ENCODE data around the gene TTLL5.
A peak's percentile ranks its signal among the peaks of the same experiment; 100 is the strongest.

The TTLL5 gene

GRCh38 chr14:75673345-75674035, 12.4 kb downstream of the TTLL5 start:
- Histone ChIP-seq H2AK5ac (ENCODE audit: low read length) (no peak overlapping the region), H2BK120ac (ENCODE audit: low read depth, low read length) (no peak overlapping the region), H3K27ac (ENCODE audit: low read depth, low read length) (no peak overlapping the region), H3K9ac (ENCODE audit: low read length) (no peak overlapping the region), H3K18ac (ENCODE audit: low read length) (no peak overlapping the region), H4K5ac (ENCODE audit: low read length) (no peak overlapping the region), H3K4me2 (ENCODE audit: low read length) (no peak overlapping the region), H3K4me3 (ENCODE audit: low read length) (no peak overlapping the region), H3K36me3 (ENCODE audit: control insufficient read depth, insufficient read depth, low read length) (peaks cover 3% of the 10 kb centered on the region), H3K56ac (ENCODE audit: low read length) (no peak overlapping the region), H2BK5ac (ENCODE audit: low read length) (no peak overlapping the region), H3K4me1 (ENCODE audit: control insufficient read depth, low read depth, low read length) (no peaks in the 10 kb centered on the region), H3K79me1 (ENCODE audit: low read length) (peaks cover 4% of the 10 kb centered on the region), H3K23ac (ENCODE audit: low read length) (no peak overlapping the region), H3K4ac (ENCODE audit: low read depth, low read length) (no peak overlapping the region), H2BK15ac (replicated peaks; ENCODE audit: low read depth) (no peak overlapping the region), H3K27me3 (ENCODE audit: insufficient read depth, low read length, poor library complexity) (no peaks in the 10 kb centered on the region), H4K8ac (ENCODE audit: low read depth, low read length) (no peak overlapping the region), H3K79me2 (ENCODE audit: control insufficient read depth, insufficient read depth, low read length) (no peaks in the 10 kb centered on the region)
- no CpG with 5 or more reads among the region's 4 CpGs for WGBS (ENCODE audit: extremely low coverage, insufficient coverage, low lambda C conversion rate)
- DNase-seq = no peak

GRCh38 chr14:75675265-75675960, 14.4 kb downstream of the TTLL5 start:
- no CpG with 5 or more reads among the region's 2 CpGs for WGBS (ENCODE audit: extremely low coverage, insufficient coverage, low lambda C conversion rate)

GRCh38 chr14:75685910-75686309, 24.9 kb downstream of the TTLL5 start:
- Histone ChIP-seq H3K4me1 (ENCODE audit: control insufficient read depth, low read depth, low read length) (no peaks in the 10 kb centered on the region), H3K27ac (ENCODE audit: low read depth, low read length) (no peak overlapping the region), H4K8ac (ENCODE audit: low read depth, low read length) (no peak overlapping the region), H3K79me2 (ENCODE audit: control insufficient read depth, insufficient read depth, low read length) (no peaks in the 10 kb centered on the region), H3K56ac (ENCODE audit: low read length) (no peak overlapping the region), H3K4ac (ENCODE audit: low read depth, low read length) (no peak overlapping the region), H4K5ac (ENCODE audit: low read length) (no peak overlapping the region), H3K27me3 (ENCODE audit: insufficient read depth, low read length, poor library complexity) (no peaks in the 10 kb centered on the region), H2BK5ac (ENCODE audit: low read length) (no peak overlapping the region), H2BK15ac (replicated peaks; ENCODE audit: low read depth) (no peak overlapping the region), H3K4me3 (ENCODE audit: low read length) (no peak overlapping the region), H3K18ac (ENCODE audit: low read length) (no peak overlapping the region), H3K36me3 (ENCODE audit: control insufficient read depth, insufficient read depth, low read length) (peaks cover 2% of the 10 kb centered on the region), H3K23ac (ENCODE audit: low read length) (no peak overlapping the region), H3K4me2 (ENCODE audit: low read length) (no peak overlapping the region), H3K79me1 (ENCODE audit: low read length) (no peaks in the 10 kb centered on the region), H2BK120ac (ENCODE audit: low read depth, low read length) (no peak overlapping the region), H2AK5ac (ENCODE audit: low read length) (no peak overlapping the region), H3K9ac (ENCODE audit: low read length) (no peak overlapping the region)
- no CpG with 5 or more reads among the region's 2 CpGs for WGBS (ENCODE audit: extremely low coverage, insufficient coverage, low lambda C conversion rate)
- DNase-seq = no peak

More at GRCh38 chr14:75675265-75675960, 14.4 kb downstream of the TTLL5 start:
- H3K4me3 ChIP-seq (ENCODE audit: low read length) = no peak overlapping the region
- H3K27me3 ChIP-seq (ENCODE audit: insufficient read depth, low read length, poor library complexity) = no peaks in the 10 kb centered on the region
- H3K56ac ChIP-seq (ENCODE audit: low read length) = no peak overlapping the region
- no peaks in the 10 kb centered on the region for H3K79me2 ChIP-seq (ENCODE audit: control insufficient read depth, insufficient read depth, low read length)
- no peak overlapping the region for H3K9ac ChIP-seq (ENCODE audit: low read length)
- H2AK5ac ChIP-seq (ENCODE audit: low read length) = no peak overlapping the region
- peaks cover 5% of the 10 kb centered on the region for H3K79me1 ChIP-seq (ENCODE audit: low read length)
- H2BK5ac ChIP-seq (ENCODE audit: low read length) = no peak overlapping the region
- no peak overlapping the region for H4K8ac ChIP-seq (ENCODE audit: low read depth, low read length)
- no peak overlapping the region for H3K23ac ChIP-seq (ENCODE audit: low read length)
- no peak overlapping the region for H3K4ac ChIP-seq (ENCODE audit: low read depth, low read length)
- no peak overlapping the region for H3K4me2 ChIP-seq (ENCODE audit: low read length)
- no peaks in the 10 kb centered on the region for H3K4me1 ChIP-seq (ENCODE audit: control insufficient read depth, low read depth, low read length)
- no peak overlapping the region for H3K27ac ChIP-seq (ENCODE audit: low read depth, low read length)
- no peak overlapping the region for H2BK120ac ChIP-seq (ENCODE audit: low read depth, low read length)
- no peak overlapping the region for H4K5ac ChIP-seq (ENCODE audit: low read length)
- H2BK15ac ChIP-seq (replicated peaks; ENCODE audit: low read depth) = no peak overlapping the region
- H3K36me3 ChIP-seq (ENCODE audit: control insufficient read depth, insufficient read depth, low read length) = no peaks in the 10 kb centered on the region
- DNase-seq = peak; percentile 57
- no peak overlapping the region for H3K18ac ChIP-seq (ENCODE audit: low read length)

DNA sequence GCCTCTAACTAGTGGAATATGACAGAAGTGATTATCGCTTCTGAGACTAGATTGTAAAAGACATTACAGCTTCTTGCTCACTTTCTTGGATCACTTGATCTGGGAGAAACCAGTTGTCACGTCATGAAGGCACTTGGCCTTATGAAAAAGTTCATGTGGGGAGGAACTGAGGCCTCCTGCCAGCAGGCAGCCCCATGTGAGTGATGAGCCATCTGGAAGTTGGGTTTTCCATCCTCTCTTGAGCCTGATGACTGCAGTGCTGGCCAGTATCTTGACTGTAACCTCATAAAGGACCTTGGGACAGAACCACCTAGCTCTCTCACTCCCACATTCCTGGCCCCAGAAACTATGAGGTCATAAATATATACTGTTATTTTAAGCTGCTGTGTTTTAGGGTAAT, 28.0 kb downstream of the TTLL5 start:
- Histone ChIP-seq H3K56ac (ENCODE audit: low read length) (no peak overlapping the region), H3K4me1 (ENCODE audit: control insufficient read depth, low read depth, low read length) (no peaks in the 10 kb centered on the region), H3K23ac (ENCODE audit: low read length) (no peak overlapping the region), H2AK5ac (ENCODE audit: low read length) (no peak overlapping the region), H3K36me3 (ENCODE audit: control insufficient read depth, insufficient read depth, low read length) (peaks cover 4% of the 10 kb centered on the region), H4K5ac (ENCODE audit: low read length) (no peak overlapping the region), H2BK15ac (replicated peaks; ENCODE audit: low read depth) (no peak overlapping the region), H3K4me2 (ENCODE audit: low read length) (no peak overlapping the region), H3K4me3 (ENCODE audit: low read length) (no peak overlapping the region), H2BK120ac (ENCODE audit: low read depth, low read length) (no peak overlapping the region), H2BK5ac (ENCODE audit: low read length) (no peak overlapping the region), H3K4ac (ENCODE audit: low read depth, low read length) (no peak overlapping the region), H3K79me1 (ENCODE audit: low read length) (no peaks in the 10 kb centered on the region), H3K9ac (ENCODE audit: low read length) (no peak overlapping the region), H3K27ac (ENCODE audit: low read depth, low read length) (no peak overlapping the region), H4K8ac (ENCODE audit: low read depth, low read length) (no peak overlapping the region), H3K27me3 (ENCODE audit: insufficient read depth, low read length, poor library complexity) (no peaks in the 10 kb centered on the region), H3K18ac (ENCODE audit: low read length) (no peak overlapping the region), H3K79me2 (ENCODE audit: control insufficient read depth, insufficient read depth, low read length) (no peaks in the 10 kb centered on the region)
- no peak for DNase-seq
- no CpG with 5 or more reads among the region's 2 CpGs for WGBS (ENCODE audit: extremely low coverage, insufficient coverage, low lambda C conversion rate)

GRCh38 chr14:75690010-75690409, 29.0 kb downstream of the TTLL5 start:
- no CpG with 5 or more reads among the region's 7 CpGs for WGBS (ENCODE audit: extremely low coverage, insufficient coverage, low lambda C conversion rate)
- Histone ChIP-seq H3K36me3 (ENCODE audit: control insufficient read depth, insufficient read depth, low read length) (peaks cover 4% of the 10 kb centered on the region), H2BK15ac (replicated peaks; ENCODE audit: low read depth) (no peak overlapping the region), H3K56ac (ENCODE audit: low read length) (no peak overlapping the region), H2BK5ac (ENCODE audit: low read length) (no peak overlapping the region), H3K79me2 (ENCODE audit: control insufficient read depth, insufficient read depth, low read length) (no peaks in the 10 kb centered on the region), H3K4ac (ENCODE audit: low read depth, low read length) (no peak overlapping the region), H3K27me3 (ENCODE audit: insufficient read depth, low read length, poor library complexity) (no peaks in the 10 kb centered on the region), H2BK120ac (ENCODE audit: low read depth, low read length) (no peak overlapping the region), H3K9ac (ENCODE audit: low read length) (no peak overlapping the region), H3K4me2 (ENCODE audit: low read length) (no peak overlapping the region), H3K27ac (ENCODE audit: low read depth, low read length) (no peak overlapping the region), H3K23ac (ENCODE audit: low read length) (no peak overlapping the region), H3K4me1 (ENCODE audit: control insufficient read depth, low read depth, low read length) (no peaks in the 10 kb centered on the region), H3K4me3 (ENCODE audit: low read length) (no peak overlapping the region), H4K8ac (ENCODE audit: low read depth, low read length) (no peak overlapping the region), H3K18ac (ENCODE audit: low read length) (no peak overlapping the region), H3K79me1 (ENCODE audit: low read length) (no peaks in the 10 kb centered on the region), H2AK5ac (ENCODE audit: low read length) (no peak overlapping the region), H4K5ac (ENCODE audit: low read length) (no peak overlapping the region)
- no peak for DNase-seq

Data from mesendoderm (in vitro differentiated cells).